Measurements from ENCODE around the gene ITGAX. TPM values are rescaled to one million over a fixed set of nuclear protein-coding genes. Genes with fewer than 3 reads are reported as not detected.

ITGAX gene
- total and polyA plus RNA-seq, 2 of the 8 experiments (the other 6 are each of a cell fraction or from before 2014, with no cell fraction given): 0.30 TPM; not detected in 1

DNA sequence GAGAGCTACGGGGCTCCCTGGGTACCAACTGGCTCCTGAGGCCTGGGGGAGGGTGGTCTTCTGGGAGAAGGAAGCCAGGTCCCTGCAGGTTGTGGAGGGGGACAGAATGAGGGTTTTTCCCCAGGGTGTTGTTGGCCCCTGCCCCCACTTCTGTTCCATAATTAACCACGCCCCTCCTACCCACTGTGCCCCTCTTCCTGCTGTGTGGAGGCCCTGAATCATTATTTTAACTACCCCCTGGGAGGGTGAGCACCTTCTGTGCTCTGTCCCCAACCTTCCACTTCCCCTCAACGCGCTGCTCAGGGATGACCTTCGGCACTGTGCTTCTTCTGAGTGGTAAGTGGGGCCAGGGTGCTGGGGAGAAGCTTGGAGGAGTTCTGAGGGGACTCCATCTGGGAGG, 38.1 kb downstream of the ITGAX start, which contains the start of gene ITGAD (continued):
- no peak for TF ChIP-seq KDM1A (IDR thresholded peaks at IDR 0.05; ENCODE audit: borderline replicate concordance, low read length)

All from H1 (cell line).